Activated CD8-positive, alpha-beta memory T cell treated with anti-CD3 and anti-CD28 coated beads, Interleukin-2, amount 50 U/mL, for 4 hours (primary cell): ENCODE results near the gene ZNF776.
"Not testable (repeated sequence)": the region's sequence is repeated elsewhere in the genome, so short reads cannot be mapped to it uniquely, and the experiment has no call there.

ENCODE experiments used
- DNase-seq: peaks from one replicate; pipeline ENCODE4 v3.0.0-alpha.2; 2020

ZNF776 gene

DNA sequence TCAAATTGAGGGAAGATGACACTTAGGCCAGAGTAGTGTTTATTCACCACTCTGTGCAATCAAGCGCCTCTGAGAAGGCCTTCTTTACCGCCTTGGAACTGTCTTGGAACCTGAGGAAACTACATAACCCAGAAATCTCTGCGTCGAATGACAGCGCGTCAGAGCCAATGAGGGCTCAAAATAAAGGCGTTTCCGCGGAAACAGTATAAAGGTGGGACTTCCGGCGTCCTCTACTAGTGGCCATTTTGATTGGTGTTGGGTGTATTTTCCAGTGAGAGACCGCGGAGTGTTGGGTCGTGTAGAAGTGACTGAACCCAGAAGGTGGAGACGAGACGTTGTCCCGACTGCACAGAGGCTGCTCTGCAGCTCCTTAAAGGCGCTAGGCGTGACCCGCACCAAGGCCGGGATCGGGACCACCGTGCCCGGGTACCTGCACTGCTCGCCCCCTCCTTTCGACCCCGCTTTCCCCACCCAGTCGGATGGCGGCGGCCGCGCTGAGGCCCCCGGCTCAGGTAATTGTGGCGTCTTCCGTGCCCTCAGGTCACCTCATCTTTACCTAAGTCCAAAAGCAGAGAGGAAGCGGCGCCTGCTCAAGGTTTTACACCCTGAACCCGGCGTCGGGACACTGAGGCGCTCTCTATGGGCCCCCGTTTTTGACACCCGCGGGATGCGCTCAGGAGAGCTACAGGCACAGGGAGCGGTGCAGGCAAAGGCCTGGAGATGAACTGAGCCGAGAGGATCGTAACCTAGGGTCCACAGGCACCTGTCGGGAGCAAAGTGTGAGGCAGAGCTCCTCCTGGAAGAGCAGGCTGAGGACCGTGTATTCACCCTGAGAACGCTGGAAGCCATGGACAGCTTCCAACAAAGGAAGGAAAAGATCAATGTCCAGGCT lies at the start of gene ZNF776:
Gene ZNF776 (plus strand): TSS at position 236 of the 892 bp plus-strand sequence. CDS start 244 bp downstream, at position 480.
- peak; percentile 74 for DNase-seq

GRCh38 chr19:57701625-57702024 lies 45.0 kb upstream of the ZNF776 start:
- no peak for DNase-seq

- no peak for DNase-seq
Observed at GRCh38 chr19:57706346-57706745, 40.3 kb upstream of the ZNF776 start.

- peak; percentile 40 for DNase-seq
Observed at GRCh38 chr19:57708641-57709361, 37.8 kb upstream of the ZNF776 start, which contains the start of gene ZNF154. Gene ZNF154 (minus strand): TSS chr19:57709204. CDS start chr19:57708971, 233 bp downstream.

GRCh38 chr19:57709616-57710015 lies 37.0 kb upstream of the ZNF776 start:
- DNase-seq: no peak

- no peak for DNase-seq
Observed at GRCh38 chr19:57712222-57712621, 34.4 kb upstream of the ZNF776 start.

DNA sequence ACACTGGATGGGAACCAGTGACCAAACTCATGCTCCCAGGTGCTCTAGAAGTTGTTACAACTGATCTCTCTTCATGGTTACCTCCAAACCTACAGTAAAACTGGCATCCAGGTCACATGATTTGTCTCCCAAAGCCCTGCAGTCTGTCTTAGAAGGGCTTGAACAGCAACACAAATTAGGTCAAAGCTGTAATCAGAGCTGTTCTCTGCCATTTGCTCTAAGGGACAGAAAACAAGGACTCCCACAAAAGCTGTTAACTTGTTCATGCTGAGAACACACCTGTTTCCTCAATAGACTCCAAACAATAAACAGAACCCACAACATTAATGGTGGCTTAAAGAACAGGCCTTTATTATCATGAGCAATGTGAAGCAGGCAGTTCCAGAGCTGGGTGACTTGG lies 27.2 kb upstream of the ZNF776 start:
- no peak for DNase-seq

- no peak for DNase-seq
Observed at GRCh38 chr19:57719901-57720519, 26.6 kb upstream of the ZNF776 start.

- no peak for DNase-seq
Observed at GRCh38 chr19:57720878-57721277, 25.7 kb upstream of the ZNF776 start.

- DNase-seq: peak; percentile 38
Observed at GRCh38 chr19:57738320-57738719, 8.3 kb upstream of the ZNF776 start.

- not testable (repeated sequence) for DNase-seq
Observed at GRCh38 chr19:57738770-57739169, 7.8 kb upstream of the ZNF776 start.

- no peak for DNase-seq
Observed at GRCh38 chr19:57747472-57747807, 825 bp downstream of the ZNF776 start.

DNA sequence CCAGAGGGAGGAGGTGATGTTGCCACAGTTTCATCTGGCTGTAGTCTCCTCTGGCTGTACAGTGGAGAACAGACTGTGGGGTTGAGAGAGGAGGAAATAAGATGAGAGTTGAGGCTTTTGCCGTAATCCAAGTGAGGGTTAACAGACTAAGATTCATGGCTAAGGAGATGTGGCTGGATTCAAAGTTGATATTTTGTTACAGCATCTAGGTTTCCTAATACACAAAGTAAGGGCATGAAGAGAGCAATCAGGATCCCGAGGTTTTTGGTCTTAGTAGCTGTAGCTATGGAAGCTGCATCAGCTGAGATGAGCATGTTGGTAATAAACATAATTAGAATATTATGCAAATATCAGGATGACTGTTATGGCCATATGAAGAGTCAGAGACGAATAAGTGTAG lies 1.4 kb downstream of the ZNF776 start:
- no peak for DNase-seq

DNA sequence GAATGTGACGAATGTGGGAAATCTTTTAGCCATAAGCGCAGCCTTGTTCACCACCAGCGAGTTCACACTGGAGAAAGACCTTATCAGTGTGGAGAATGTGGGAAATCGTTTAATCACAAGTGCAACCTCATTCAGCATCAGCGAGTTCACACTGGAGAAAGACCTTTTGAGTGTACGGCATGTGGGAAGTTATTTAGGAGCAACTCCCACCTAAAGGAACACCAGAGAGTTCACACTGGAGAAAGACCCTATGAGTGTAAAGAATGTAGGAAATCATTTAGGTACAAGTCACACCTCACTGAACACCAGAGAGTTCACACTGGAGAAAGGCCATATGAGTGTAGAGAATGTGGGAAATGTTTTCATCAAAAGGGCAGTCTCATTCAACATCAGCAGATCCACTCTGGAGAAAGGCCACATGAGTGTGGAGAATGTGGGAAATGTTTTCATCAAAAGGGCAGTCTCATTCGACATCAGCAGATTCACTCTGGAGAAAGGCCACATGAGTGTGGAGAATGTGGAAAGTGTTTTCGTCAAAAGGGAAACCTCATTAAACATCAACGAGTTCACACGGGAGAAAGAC lies 7.6 kb downstream of the ZNF776 start:
- DNase-seq: no peak

DNA sequence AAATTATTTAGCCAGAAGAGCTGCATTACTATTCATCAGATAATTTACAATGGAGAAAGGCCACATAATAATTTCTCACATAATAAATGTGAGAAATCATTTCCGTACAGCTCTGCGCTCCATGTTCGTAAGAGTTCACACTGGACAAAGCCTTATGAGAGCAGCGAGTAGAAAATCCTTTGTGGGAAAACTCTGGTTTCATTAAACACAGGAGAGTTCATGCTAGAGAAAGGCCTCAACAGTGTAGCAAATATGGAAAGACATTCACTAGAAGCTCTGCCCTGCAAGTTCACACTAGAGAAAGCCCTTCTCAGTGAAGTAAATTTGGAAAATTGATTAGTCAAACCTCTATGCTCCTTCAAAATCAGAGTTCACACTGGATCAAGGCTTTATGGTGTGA lies 8.4 kb downstream of the ZNF776 start:
- no peak for DNase-seq

DNA sequence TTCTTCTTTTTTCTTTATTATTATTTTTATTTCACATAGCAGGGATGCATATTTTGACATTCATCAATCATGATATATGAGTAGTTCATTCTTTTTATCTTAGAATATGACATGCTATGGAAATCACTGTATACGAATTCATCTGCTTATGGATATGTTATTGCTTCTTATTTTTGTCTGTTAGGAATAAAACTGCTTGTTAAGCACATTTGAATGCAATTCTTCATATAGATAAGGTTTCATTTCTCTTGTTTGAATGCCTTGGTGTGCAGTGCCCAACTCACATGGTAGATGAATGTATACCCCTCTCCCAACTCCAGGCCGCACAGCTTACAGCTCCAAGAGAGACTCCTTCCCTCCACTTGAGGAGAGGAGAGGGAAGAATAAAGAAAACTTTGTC lies 11.3 kb downstream of the ZNF776 start:
- no peak for DNase-seq

DNA sequence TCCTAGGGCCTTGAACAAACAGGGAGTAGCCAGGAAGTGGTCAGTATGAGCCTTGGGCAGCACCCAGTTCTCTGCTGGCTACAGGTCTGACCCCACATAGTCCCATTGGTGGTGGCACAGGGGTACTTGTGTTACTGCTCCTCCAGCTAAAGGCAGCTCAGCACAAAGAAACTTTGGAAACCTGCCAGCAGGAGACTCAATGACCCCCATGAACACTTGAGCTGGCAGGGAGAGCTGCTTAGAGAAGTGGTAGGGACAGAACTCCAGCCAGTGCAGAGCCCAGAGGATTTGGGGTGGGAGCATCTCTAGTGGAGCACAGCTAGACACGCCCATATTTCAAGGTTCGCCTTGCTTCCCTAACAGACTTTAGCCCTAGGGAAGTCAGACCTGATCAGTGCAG lies 12.5 kb downstream of the ZNF776 start:
- no peak for DNase-seq

- peak; percentile 78 for DNase-seq
Observed at GRCh38 chr19:57769345-57770131, 22.9 kb downstream of the ZNF776 start, which contains the start of gene ZNF586. Gene ZNF586 (plus strand): TSS chr19:57769676. CDS start chr19:57769843, 167 bp downstream.

GRCh38 chr19:57771417-57771816 lies 24.8 kb downstream of the ZNF776 start:
- no peak for DNase-seq

- DNase-seq: no peak
Observed at GRCh38 chr19:57773488-57773887, 26.9 kb downstream of the ZNF776 start.

GRCh38 chr19:57776764-57777296 lies 30.2 kb downstream of the ZNF776 start:
- no peak for DNase-seq

- no peak for DNase-seq
Observed at GRCh38 chr19:57778336-57778735, 31.7 kb downstream of the ZNF776 start.
